ENCODE data around the gene GOLIM4.
"Not testable (repeated sequence)": the region's sequence is repeated elsewhere in the genome, so short reads cannot be mapped to it uniquely, and the experiment has no call there.

The GOLIM4 gene

DNA sequence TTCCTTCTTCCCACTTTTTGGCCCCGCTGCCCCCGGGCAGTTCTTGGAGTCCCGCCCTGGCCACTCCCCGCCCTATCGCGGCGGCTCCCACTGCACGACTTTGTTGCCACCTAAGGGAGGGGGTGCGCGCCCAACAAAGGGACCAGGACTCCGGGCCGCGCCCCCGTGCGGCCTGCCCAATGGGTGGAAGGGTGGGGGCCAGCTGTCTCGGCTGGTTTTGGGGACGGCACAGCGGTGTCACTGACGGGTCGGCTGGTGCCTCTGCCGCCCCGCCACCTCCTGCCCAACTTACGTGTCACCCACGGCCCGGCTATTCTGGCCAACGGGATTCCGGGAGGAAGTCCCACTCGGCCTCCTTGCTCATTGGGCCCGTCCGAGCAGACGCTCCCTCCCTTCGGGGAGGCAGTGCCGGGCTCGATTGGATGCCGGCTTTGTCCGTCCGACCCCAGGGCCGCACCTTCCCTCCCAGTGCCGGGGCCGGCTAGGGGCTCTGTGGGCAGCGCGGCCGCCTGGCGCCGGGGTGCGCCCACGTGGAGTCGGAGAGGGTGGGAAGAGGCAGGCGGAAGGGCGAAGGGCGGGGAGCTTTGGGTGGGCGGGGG is at the start of gene GOLIM4:
TSS of gene GOLIM4 (minus strand) at position 314 of the 599 bp plus-strand sequence. CDS start 639 bp downstream, outside the sequence.
- DNase-seq: peak; percentile 67

DNA sequence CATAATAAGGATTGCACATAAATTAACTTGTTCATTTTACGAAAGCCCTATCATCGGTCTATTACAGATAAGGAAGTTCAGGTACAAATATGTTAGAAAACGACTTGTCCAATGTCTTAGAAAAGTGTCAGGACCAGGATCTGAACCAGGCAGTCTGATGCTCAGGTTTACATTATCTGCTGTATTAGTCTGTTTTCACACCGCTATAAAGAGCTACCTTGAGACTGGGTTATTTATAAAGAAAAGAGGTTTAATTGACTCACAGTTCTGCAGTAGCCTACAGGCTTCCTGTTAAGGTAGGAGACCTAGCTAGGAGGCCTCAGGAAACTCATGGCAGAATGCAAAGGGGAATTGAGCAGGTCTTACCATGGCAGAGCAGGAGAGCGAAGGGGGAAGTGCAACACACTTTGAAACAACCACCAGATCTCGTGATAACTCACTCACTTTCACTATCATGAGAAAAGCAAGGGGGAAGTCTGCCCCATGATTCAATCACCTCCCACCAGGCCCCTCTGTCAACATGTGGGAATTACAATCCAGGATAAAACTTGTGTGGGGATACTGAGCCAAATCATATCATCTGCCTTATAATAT is 45.8 kb upstream of the GOLIM4 start:
- DNase-seq: no peak

- no peak for DNase-seq
These were observed 44.2 kb upstream of the GOLIM4 start for GRCh38 chr3:168139947-168140346.

DNA sequence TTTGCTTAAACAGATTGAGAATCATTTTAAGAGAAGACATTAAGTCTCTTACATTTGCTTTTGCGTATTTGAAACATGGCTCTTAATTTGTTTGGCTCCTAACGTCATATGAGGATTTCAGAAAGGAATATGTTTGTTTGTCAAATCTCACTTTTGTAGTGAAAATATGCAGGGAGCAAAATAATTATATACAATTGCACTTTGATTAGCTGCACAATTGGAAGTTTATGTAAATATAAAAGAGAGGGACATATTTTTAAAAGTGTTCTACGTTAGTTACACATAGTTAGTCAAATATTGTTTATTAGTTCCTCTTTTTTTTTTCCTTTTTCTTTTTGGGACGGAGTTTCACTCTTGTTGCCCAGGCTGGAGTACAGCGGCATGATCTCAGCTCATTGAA is 42.7 kb upstream of the GOLIM4 start:
- no peak for DNase-seq

DNA sequence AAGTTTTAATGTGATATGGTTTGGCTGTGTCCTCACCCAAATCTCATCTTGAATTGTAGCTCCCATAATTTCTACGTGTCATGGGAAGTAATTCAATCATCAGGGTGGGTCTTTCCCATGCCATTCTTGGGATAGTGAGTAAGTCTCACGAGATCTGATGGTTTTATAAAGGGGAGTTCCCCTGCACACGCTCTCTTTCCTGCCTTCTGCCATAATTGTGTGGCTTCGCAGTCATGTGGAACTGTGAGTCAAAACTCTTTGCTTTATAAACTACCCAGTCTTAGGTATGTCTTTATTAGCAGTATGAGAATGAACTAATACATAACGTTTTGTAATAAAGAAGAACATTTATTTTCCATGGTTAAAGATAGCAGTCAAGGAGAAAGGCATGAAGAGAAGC is 39.2 kb upstream of the GOLIM4 start:
- no peak for DNase-seq

GRCh38 chr3:168130250-168130649 is 34.5 kb upstream of the GOLIM4 start:
- not testable (repeated sequence) for DNase-seq

GRCh38 chr3:168128463-168128862 is 32.7 kb upstream of the GOLIM4 start:
- not testable (repeated sequence) for DNase-seq

DNA sequence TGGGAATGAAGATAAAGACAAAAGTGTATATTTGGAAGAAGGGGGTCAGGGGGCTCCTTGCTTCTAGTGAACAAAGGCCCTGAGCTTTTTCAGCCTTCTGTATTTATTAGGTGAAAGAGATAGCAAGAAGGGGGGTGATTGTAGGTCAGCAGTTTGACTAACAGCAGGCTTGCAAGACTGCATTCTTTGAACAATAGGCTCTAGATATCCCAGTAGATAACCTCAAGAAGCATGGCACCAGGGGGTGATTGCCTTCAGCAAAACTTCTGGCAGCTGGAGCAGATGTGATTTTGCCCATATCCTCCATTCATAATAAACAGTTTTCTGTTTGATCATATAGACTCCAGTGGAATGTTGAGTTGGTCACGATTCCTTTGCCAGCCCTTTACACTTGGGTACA is 31.7 kb upstream of the GOLIM4 start:
- DNase-seq: no peak

- no peak for DNase-seq
These were observed 29.1 kb upstream of the GOLIM4 start for GRCh38 chr3:168124791-168125190.

DNA sequence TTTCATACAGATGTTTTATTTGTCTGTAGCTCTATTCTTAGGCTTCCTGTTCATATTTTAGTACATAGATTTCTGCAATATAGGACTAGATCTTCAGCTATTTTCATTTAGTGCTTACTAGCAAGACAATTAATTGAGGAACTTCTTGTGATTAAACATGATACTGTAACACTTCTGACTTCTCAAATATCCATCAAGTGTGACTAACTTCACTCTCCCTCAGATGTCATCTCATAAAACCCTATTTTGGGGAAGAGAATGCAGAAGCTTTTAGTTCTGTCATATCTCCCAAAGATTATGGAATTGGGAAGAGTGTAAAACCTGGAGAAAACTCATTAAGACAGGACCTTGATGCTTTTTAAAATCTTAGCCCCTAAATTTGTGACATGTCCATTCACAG is 28.6 kb upstream of the GOLIM4 start:
- DNase-seq: no peak

- no peak for DNase-seq
These were observed 27.8 kb upstream of the GOLIM4 start for GRCh38 chr3:168123201-168124176.

GRCh38 chr3:168121184-168122017 is 25.7 kb upstream of the GOLIM4 start:
- no peak for DNase-seq

DNA sequence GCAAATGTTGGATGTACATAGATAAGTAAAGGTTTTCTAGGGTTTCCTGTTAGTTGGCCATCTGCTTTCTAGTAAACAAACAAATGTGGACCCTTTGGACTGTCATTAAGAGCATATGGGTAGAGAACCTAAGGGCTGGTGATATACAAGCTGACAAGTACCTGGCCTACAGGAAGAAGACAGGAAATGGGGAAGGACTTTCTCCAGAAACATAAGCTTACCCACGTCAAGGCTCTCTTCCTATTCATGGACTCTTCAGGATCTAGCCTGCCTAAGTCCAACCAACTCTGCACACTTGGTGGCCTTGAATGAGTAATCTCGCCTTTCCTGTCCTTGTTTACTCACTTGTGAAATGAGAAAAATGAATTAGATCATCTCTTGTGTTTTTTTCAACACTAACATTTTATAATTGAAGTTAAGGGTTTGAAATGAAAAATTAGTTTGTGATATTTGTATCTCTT is 22.2 kb upstream of the GOLIM4 start:
- DNase-seq: no peak

GRCh38 chr3:168117059-168117458 is 21.3 kb upstream of the GOLIM4 start:
- no peak for DNase-seq

- DNase-seq: no peak
These were observed 20.6 kb upstream of the GOLIM4 start for GRCh38 chr3:168116279-168116678.

DNA sequence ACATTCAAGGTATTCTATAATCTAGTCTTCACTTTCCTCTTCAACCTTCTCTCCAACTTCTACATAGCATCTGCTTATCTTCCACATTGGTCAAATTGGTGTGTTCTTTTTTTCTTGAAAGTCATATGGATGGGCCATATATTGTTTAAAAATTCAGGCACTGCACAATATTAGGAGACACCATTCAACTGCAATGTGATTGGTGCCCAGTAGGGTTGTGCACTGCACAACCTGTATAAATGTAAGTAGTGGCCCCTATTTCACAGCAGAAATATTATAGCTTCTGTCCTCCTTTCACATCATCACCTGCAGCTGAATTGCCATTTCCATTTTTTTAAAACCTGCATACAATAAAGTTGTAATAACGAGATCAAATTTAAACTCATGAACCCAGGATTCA is 18.1 kb upstream of the GOLIM4 start:
- DNase-seq: no peak

DNA sequence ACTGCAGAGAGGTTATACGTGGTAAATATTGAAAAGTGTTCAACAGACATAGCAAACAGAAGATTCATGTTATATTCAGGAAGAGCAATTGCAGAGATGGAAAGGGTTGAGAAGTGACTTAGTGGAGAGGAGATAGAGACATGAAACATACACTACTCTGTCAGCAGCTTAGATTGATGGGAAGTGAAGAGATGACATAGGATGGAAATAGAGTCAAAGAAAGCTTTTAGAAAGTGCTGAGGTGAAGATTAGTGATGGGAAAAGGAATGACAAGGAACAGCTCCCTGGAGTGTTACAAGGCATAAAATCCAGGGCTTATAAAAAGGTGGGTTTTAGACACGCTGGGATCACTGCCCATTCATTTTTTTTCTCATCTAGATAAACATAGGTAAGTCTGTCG is 17.2 kb upstream of the GOLIM4 start:
- no peak for DNase-seq

DNA sequence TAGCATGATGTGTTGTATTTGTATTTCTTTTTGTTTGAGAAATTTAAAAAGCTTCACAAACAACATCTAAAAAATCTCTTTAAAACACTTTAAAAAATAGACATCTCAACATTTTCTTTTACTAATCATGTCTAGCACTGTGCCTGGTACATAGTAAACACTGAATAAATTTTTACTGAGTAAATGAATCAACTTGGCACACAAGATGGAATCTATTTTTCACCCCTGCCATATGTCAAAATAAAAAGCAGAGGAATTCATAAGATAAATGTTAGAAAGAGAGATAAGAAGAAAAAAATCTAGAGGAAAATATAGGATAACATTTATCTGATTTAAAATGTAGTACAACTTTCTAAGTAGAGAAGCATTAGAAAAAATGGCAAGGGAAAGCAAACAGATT is 8.6 kb upstream of the GOLIM4 start:
- no peak for DNase-seq

DNA sequence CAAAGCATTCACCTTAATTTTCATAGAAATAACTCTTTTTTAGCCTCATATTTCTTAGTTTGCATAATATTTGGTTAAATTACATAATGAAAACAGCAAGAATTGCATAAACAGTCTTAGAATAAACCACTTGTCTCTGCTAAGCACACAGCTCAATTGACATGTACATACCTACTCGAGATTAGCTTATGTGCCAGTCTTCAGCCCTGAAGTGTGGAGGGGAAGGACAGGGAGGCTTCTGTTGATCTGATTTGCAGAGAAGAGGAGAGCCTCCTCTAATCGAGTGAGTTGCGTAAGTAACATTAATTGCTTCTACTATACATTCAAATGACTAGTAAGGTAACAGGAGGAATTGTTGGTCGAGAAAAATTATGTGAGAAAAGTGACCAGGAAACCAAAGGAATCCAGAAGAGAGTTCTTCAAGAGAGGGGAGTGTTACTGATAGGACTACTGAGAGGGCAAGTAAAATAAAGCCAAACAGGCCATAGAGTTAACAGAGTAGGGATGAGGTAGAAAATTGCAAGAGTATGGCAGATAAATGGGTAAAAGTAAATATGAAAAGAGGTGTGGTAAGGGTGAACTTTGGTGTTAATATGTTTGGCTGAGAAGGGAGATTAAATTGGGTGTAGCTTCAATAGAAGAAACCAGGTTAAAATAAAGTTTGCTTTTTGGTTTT is 7.1 kb upstream of the GOLIM4 start:
- no peak for DNase-seq

DNA sequence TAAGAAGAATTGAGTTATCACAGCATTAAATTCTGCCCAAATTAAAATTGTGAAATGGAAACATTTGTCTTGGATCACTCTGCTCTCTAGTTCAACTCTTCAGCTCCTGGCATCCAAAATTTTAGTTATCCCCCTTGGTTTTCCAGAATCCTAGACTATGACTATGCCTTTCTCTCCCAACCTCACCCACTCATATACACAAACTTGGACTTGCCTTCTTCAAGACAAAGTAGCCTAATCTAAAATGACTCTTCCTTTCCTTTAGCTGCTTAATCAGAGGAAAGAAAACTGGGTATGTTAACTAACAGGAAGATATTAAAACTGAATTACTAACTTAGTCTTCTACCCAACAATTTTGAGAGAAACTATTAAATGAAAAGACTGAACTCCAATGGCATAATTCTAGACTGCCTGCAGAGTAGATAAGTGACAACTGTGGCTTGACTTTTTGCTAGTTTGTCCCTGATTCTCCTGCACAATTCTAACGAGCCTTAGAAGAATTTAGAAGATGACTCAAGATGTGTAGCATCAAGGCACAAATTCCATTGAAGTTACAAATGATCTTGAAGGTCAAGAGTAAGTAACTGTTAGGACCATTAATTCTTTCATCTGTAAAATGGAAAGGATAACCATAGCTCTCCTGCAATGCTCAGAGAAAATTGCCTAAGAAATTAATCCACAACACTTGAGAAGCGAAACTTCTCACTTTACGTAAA is 5.2 kb upstream of the GOLIM4 start:
- DNase-seq: no peak

DNA sequence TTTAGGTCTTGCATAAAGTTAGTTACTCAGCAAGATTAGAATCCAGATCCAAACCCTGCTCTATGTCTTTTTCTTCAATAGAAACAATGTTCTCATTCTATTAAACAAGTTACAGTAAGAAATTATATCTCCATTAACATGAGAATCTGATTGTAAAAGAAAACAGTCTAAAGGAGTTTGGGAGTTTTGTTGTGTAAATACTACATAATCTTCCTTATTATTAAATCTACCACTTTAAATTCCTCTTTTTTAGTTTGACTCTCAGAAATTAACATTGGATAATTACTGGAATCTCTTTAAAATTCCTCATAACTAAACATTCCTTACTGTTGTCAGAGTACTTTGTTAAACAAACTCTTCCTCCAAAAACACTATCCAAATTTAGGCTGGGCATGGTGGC is 1.7 kb upstream of the GOLIM4 start:
- no peak for DNase-seq
